M059J (cell line): ENCODE measurements around the gene KRT20. TPM values are rescaled to one million over a fixed set of nuclear protein-coding genes. Genes with fewer than 3 reads are reported as not detected.

Experiments
- DNase-seq: peaks from one replicate; pipeline ENCODE4 v3.0.0-alpha.2; 2012; ENCODE audit warnings: low read depth
- total RNA-seq: library from RNA; depleted of rRNA; stranded (reverse); fragments of >200 nt; shearing (Covaris generic); gene quantifications from 2 replicates; pipeline ENCODE4 v1.2.3, GENCODE V29; 2014; rRNA removed

KRT20 gene
- total RNA-seq, 1 experiment from 2014 or later: not detected

GRCh38 chr17:40850293-40850972 is 34.6 kb downstream of the KRT20 start:
- no peak for DNase-seq

GRCh38 chr17:40849723-40850122 is 35.3 kb downstream of the KRT20 start:
- DNase-seq: no peak

- DNase-seq: no peak
Measured at GRCh38 chr17:40848583-40849235, 36.3 kb downstream of the KRT20 start.

GRCh38 chr17:40846515-40847144 is 38.4 kb downstream of the KRT20 start:
- peak; percentile 37 for DNase-seq

- DNase-seq: no peak
Measured at GRCh38 chr17:40844671-40845107, 40.4 kb downstream of the KRT20 start.

GRCh38 chr17:40843242-40843641 is 41.8 kb downstream of the KRT20 start:
- DNase-seq: no peak

GRCh38 chr17:40841246-40841645 is 43.8 kb downstream of the KRT20 start:
- DNase-seq: no peak

GRCh38 chr17:40839194-40839593 is 45.8 kb downstream of the KRT20 start:
- no peak for DNase-seq

GRCh38 chr17:40836020-40836419 is 49.0 kb downstream of the KRT20 start:
- no peak for DNase-seq

GRCh38 chr17:40833882-40834281 is 51.2 kb downstream of the KRT20 start:
- no peak for DNase-seq

GRCh38 chr17:40832840-40833239 is 52.2 kb downstream of the KRT20 start:
- no peak for DNase-seq

- DNase-seq: no peak
Measured at GRCh38 chr17:40830085-40830776, 54.8 kb downstream of the KRT20 start.

GRCh38 chr17:40828454-40829044 is 56.5 kb downstream of the KRT20 start:
- DNase-seq: no peak

- DNase-seq: peak; percentile 19
Measured at GRCh38 chr17:40827746-40828453, 57.1 kb downstream of the KRT20 start.

Other genes starting within 250 kb of the KRT20 start
- 60.9 and 95.0 TPM in 2 replicates for gene SMARCE1, start 237.4 kb downstream of the KRT20 start, total RNA-seq
- 0.07 TPM in 1 of 2 replicates, not detected in the other for gene KRT222, start 220.1 kb downstream of the KRT20 start, total RNA-seq
- gene KRT24, start 181.5 kb downstream of the KRT20 start, total RNA-seq: not detected in 2 replicates
- gene KRT25, start 129.9 kb downstream of the KRT20 start, total RNA-seq: not detected in 2 replicates
- not detected in 2 replicates for gene KRT26, start 113.0 kb downstream of the KRT20 start, total RNA-seq
- not detected in 2 replicates for gene KRT27, start 102.7 kb downstream of the KRT20 start, total RNA-seq
- gene KRT28, start 85.3 kb downstream of the KRT20 start, total RNA-seq: not detected in 2 replicates
- 42.0 and 66.9 TPM in 2 replicates for gene KRT10, start 62.6 kb downstream of the KRT20 start, total RNA-seq
- gene KRT12, start 18.0 kb downstream of the KRT20 start, total RNA-seq: not detected in 2 replicates
- not detected in 2 replicates for gene KRT23, start 52.4 kb upstream of the KRT20 start, total RNA-seq
- 0.20 TPM in 1 of 2 replicates, not detected in the other for gene KRT39, start 81.7 kb upstream of the KRT20 start, total RNA-seq
- not detected in 2 replicates for gene KRT40, start 99.1 kb upstream of the KRT20 start, total RNA-seq
- 0.22 TPM in 1 of 2 replicates, not detected in the other for gene KRTAP3-3, start 108.9 kb upstream of the KRT20 start, total RNA-seq
- gene KRTAP3-2, start 114.7 kb upstream of the KRT20 start, total RNA-seq: not detected in 2 replicates
- gene KRTAP3-1, start 123.9 kb upstream of the KRT20 start, total RNA-seq: 0.64 and 0.71 TPM in 2 replicates
- gene KRTAP1-5, start 142.0 kb upstream of the KRT20 start, total RNA-seq: 3.2 and 5.7 TPM in 2 replicates
- gene KRTAP1-4, start 145.0 kb upstream of the KRT20 start, total RNA-seq: not detected in 2 replicates
- gene KRTAP1-3, start 149.6 kb upstream of the KRT20 start, total RNA-seq: not detected in 2 replicates
- not detected in 2 replicates for gene KRTAP1-1, start 156.2 kb upstream of the KRT20 start, total RNA-seq
- not detected in 2 replicates for gene KRTAP2-1, start 162.1 kb upstream of the KRT20 start, total RNA-seq
- gene KRTAP2-2, start 170.0 kb upstream of the KRT20 start, total RNA-seq: not detected in 2 replicates
- 0.34 and 3.2 TPM in 2 replicates for gene KRTAP2-3, start 174.9 kb upstream of the KRT20 start, total RNA-seq
- gene KRTAP2-4, start 180.6 kb upstream of the KRT20 start, total RNA-seq: not detected in 2 replicates
- gene KRTAP4-7, start 198.9 kb upstream of the KRT20 start, total RNA-seq: not detected in 2 replicates
- gene KRTAP4-8, start 212.9 kb upstream of the KRT20 start, total RNA-seq: 0.10 TPM in 1 of 2 replicates, not detected in the other
- not detected in 2 replicates for gene KRTAP4-16, start 217.0 kb upstream of the KRT20 start, total RNA-seq
- gene KRTAP4-9, start 220.1 kb upstream of the KRT20 start, total RNA-seq: not detected in 2 replicates
- not detected in 2 replicates for gene KRTAP4-11, start 233.1 kb upstream of the KRT20 start, total RNA-seq
- gene KRTAP4-12, start 238.9 kb upstream of the KRT20 start, total RNA-seq: not detected in 2 replicates